Myometrial cell (primary cell): ENCODE results near the gene GOT1. TPM values are rescaled to one million over a fixed set of nuclear protein-coding genes. Genes with fewer than 3 reads are reported as not detected.

Experiments
- total RNA-seq: library from RNA; depleted of rRNA; stranded (reverse); fragments of >200 nt; gene quantifications from 2 replicates; pipeline ENCODE4 v1.2.3, GENCODE V29; 2015

The GOT1 gene
- total RNA-seq, result 65.2 and 77.4 TPM in 2 replicates

GRCh38 chr10:99430451-99431189 is at the start of gene GOT1:
Gene GOT1, minus strand, starts transcription at chr10:99430624. Its CDS starts 59 bp downstream, at chr10:99430565.

Other genes with a start within 250 kb of the GOT1 start
- gene HPSE2, start 194.8 kb downstream of the GOT1 start, total RNA-seq, result 0.35 TPM in 1 of 2 replicates, not detected in the other
- not detected in 2 replicates for gene CNNM1, start 101.3 kb downstream of the GOT1 start, total RNA-seq
- not detected in 2 replicates for gene NKX2-3, start 102.3 kb upstream of the GOT1 start, total RNA-seq
- 8.2 and 11.5 TPM in 2 replicates for gene SLC25A28, start 189.8 kb upstream of the GOT1 start, total RNA-seq
- gene ENTPD7, start 228.9 kb upstream of the GOT1 start, total RNA-seq, result 14.1 and 18.1 TPM in 2 replicates